C4-2B (cell line): ENCODE measurements around the gene UBE2F.

Experiments
- H3K27ac ChIP-seq: fragments of 450-650 bp; 2 replicates; pipeline ENCODE4 v1.5.1; 2017
- ZFX ChIP-seq: fragments of 450-650 bp; IDR thresholded peaks from 2 replicates; pipeline ENCODE4 v1.6.1; 2017
- TF ChIP-seq, protein P1 (sequence below): fragments of 450-650 bp; conservative IDR thresholded peaks from 2 replicates; pipeline ENCODE4 v1.5.1; 2017; ENCODE audit warnings: mild to moderate bottlenecking

The UBE2F gene

DNA sequence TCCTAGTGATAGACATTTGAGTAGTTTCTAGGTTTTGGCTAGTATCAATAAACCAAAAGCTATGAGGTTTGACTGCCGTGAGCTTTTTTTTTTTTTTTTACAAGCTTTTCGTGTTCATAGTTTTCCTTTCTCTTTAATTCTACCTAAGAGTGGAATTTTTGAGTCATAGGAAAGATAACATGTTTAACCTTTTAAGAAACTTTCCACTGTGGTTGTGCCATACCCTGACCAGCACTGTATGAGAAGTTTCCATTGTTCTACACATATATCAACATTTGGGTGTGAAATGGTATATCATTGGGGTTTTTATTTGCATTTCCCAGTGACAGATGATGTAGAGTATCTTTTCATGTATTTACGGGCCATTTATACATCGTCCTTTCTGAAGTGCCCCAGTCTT lies 31.7 kb downstream of the UBE2F start:
- H3K27ac ChIP-seq: no peak overlapping the region
- TF ChIP-seq ZFX: no peak
- TF ChIP-seq, protein P1, sequence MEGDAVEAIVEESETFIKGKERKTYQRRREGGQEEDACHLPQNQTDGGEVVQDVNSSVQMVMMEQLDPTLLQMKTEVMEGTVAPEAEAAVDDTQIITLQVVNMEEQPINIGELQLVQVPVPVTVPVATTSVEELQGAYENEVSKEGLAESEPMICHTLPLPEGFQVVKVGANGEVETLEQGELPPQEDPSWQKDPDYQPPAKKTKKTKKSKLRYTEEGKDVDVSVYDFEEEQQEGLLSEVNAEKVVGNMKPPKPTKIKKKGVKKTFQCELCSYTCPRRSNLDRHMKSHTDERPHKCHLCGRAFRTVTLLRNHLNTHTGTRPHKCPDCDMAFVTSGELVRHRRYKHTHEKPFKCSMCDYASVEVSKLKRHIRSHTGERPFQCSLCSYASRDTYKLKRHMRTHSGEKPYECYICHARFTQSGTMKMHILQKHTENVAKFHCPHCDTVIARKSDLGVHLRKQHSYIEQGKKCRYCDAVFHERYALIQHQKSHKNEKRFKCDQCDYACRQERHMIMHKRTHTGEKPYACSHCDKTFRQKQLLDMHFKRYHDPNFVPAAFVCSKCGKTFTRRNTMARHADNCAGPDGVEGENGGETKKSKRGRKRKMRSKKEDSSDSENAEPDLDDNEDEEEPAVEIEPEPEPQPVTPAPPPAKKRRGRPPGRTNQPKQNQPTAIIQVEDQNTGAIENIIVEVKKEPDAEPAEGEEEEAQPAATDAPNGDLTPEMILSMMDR: no peak

GRCh38 chr2:238003234-238004031 lies 36.6 kb downstream of the UBE2F start:
- TF ChIP-seq, protein P1: no peak
- no peak for TF ChIP-seq ZFX
- H3K27ac ChIP-seq: no peak overlapping the region

- no peak overlapping the region for H3K27ac ChIP-seq
- TF ChIP-seq, protein P1: no peak
- TF ChIP-seq ZFX: no peak
These were observed 37.4 kb downstream of the UBE2F start for GRCh38 chr2:238004077-238004830.

GRCh38 chr2:238005528-238005927 lies 38.7 kb downstream of the UBE2F start:
- H3K27ac ChIP-seq: no peak overlapping the region
- TF ChIP-seq ZFX: no peak
- TF ChIP-seq, protein P1: no peak

GRCh38 chr2:238006510-238006909 lies 39.7 kb downstream of the UBE2F start:
- H3K27ac ChIP-seq: no peak overlapping the region
- TF ChIP-seq ZFX: no peak
- TF ChIP-seq, protein P1: no peak

DNA sequence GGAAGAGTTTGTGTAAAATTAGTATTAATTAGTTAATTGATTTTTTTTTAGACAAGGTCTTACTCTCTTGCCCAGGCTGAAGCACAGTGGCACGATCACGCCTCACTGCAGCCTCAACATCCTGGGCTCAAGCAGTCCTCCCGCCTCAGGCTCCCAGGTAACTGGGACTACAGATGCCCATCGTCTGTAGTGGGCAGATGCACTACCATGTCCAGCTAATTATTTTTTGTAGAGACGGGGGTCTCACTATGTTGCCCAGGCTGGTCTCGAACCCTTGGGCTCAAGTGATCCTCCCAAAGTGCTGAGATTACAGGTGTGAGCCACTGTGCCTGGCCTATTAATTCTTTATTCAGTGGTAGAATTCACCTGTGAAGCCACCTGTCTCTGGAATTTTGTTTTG lies 41.1 kb downstream of the UBE2F start:
- H3K27ac ChIP-seq: no peak overlapping the region
- TF ChIP-seq, protein P1: no peak
- no peak for TF ChIP-seq ZFX

DNA sequence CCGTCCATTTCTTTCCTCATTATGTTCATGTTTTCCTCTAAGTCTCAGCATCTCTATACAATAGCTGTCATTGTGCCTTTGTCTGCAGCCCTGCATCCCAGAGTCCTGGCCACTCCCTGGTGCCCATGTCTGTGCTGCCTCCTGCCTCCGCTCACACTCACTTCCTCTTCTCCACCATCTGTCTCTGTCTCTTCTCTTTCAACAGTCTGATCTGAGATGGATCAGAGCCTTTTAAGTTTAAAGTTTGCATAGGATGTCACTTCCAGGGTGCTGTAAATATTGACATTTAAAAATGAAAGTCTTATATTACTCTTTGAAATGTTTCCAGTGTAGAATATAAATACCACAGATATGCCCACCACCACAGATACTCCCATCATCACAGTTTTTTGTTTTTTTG lies 42.7 kb downstream of the UBE2F start:
- no peak overlapping the region for H3K27ac ChIP-seq
- TF ChIP-seq ZFX: no peak
- TF ChIP-seq, protein P1: no peak
